SK-N-SH treated with all-trans-retinoic acid at 6 μM for 48 hours (cell line): ENCODE results near the gene DPP6.

Experiments
- ATAC-seq: fragments of 200-7000 bp; cut with Tn5 transposase; 3 replicates; pipeline ENCODE4 v1.9.1; 2020; ENCODE audit warnings: mild to moderate bottlenecking, moderate library complexity
- ARNTL ChIP-seq: fragments of 450-650 bp; formaldehyde crosslinking; IDR thresholded peaks from 2 replicates; pipeline ENCODE4 v1.5.0; 2020; ENCODE audit warnings: low read depth, mild to moderate bottlenecking, moderate library complexity, borderline replicate concordance
- BACH2 ChIP-seq: fragments of 250-450 bp; sonication (Bioruptor Pico); IDR thresholded peaks from 2 replicates; pipeline ENCODE4 v1.9.0; 2021; ENCODE audit warnings: mild to moderate bottlenecking, borderline replicate concordance
- CREB5 ChIP-seq: fragments of 250-450 bp; sonication (Bioruptor Pico); IDR thresholded peaks from 2 replicates; pipeline ENCODE4 v1.5.1; 2020; ENCODE audit warnings: low read depth, mild to moderate bottlenecking, moderate library complexity
- CSDC2 ChIP-seq: fragments of 250-450 bp; sonication (Bioruptor Pico); IDR thresholded peaks from 2 replicates; pipeline ENCODE4 v1.5.0; 2020; ENCODE audit warnings: mild to moderate bottlenecking, moderate library complexity
- CSRNP3 ChIP-seq: fragments of 250-450 bp; sonication (Bioruptor Pico); IDR thresholded peaks from 2 replicates; pipeline ENCODE4 v1.5.1; 2021; ENCODE audit warnings: mild to moderate bottlenecking, moderate library complexity
- ESRRG ChIP-seq: fragments of 250-450 bp; sonication (Bioruptor Pico); IDR thresholded peaks from 2 replicates; pipeline ENCODE4 v1.6.1; 2021; ENCODE audit warnings: mild to moderate bottlenecking
- GLIS3 ChIP-seq: fragments of 250-450 bp; sonication (Bioruptor Pico); IDR thresholded peaks from 2 replicates; pipeline ENCODE4 v1.5.0; 2020; ENCODE audit warnings: mild to moderate bottlenecking, moderate library complexity
- ISL1 ChIP-seq: fragments of 250-450 bp; sonication (Bioruptor Pico); IDR thresholded peaks from 2 replicates; pipeline ENCODE4 v2.1.2; 2022; ENCODE audit warnings: mild to moderate bottlenecking, moderate library complexity
- PATZ1 ChIP-seq: fragments of 250-450 bp; sonication (Bioruptor Pico); IDR thresholded peaks from 2 replicates; pipeline ENCODE4 v1.8.0; 2020; ENCODE audit warnings: mild to moderate bottlenecking, moderate library complexity, borderline replicate concordance
- POU6F1 ChIP-seq: fragments of 250-450 bp; sonication (Bioruptor Pico); IDR thresholded peaks from 2 replicates; pipeline ENCODE4 v1.8.0; 2021; ENCODE audit warnings: low read depth, mild to moderate bottlenecking, moderate library complexity, borderline replicate concordance
- PPARA ChIP-seq: fragments of 250-450 bp; sonication (Bioruptor Pico); IDR thresholded peaks from 2 replicates; pipeline ENCODE4 v1.5.0; 2020; ENCODE audit warnings: mild to moderate bottlenecking, borderline replicate concordance
- RARB ChIP-seq: fragments of 250-450 bp; sonication (Bioruptor Pico); IDR thresholded peaks from 2 replicates; pipeline ENCODE4 v1.8.0; 2021; ENCODE audit warnings: mild to moderate bottlenecking, moderate library complexity
- TCF4 ChIP-seq: fragments of 250-450 bp; sonication (Bioruptor Pico); IDR thresholded peaks from 2 replicates; pipeline ENCODE4 v1.8.0; 2021; ENCODE audit warnings: mild to moderate bottlenecking, moderate library complexity, borderline replicate concordance
- TOX ChIP-seq: fragments of 250-450 bp; sonication (Bioruptor Pico); IDR thresholded peaks from 2 replicates; pipeline ENCODE4 v1.8.0; 2021; ENCODE audit warnings: mild to moderate bottlenecking, moderate library complexity, borderline replicate concordance
- TSHZ2 ChIP-seq: fragments of 250-450 bp; sonication (Bioruptor Pico); IDR thresholded peaks from 2 replicates; pipeline ENCODE4 v1.5.0; 2020; ENCODE audit warnings: mild to moderate bottlenecking, moderate library complexity
- ZC3H10 ChIP-seq: fragments of 250-450 bp; sonication (Bioruptor Pico); IDR thresholded peaks from 2 replicates; pipeline ENCODE4 v1.5.1; 2021; ENCODE audit warnings: mild to moderate bottlenecking, moderate library complexity
- ZFP3 ChIP-seq: fragments of 250-450 bp; sonication (Bioruptor Pico); IDR thresholded peaks from 2 replicates; pipeline ENCODE4 v1.5.0; 2020; ENCODE audit warnings: mild to moderate bottlenecking, moderate library complexity
- ZFP30 ChIP-seq: fragments of 450-650 bp; formaldehyde crosslinking; IDR thresholded peaks from 2 replicates; pipeline ENCODE4 v1.5.0; 2022; ENCODE audit warnings: mild to moderate bottlenecking, moderate library complexity
- ZNF565 ChIP-seq: fragments of 450-650 bp; formaldehyde crosslinking; conservative IDR thresholded peaks from 2 replicates; pipeline ENCODE4 v1.5.0; 2020; ENCODE audit warnings: low read depth, mild to moderate bottlenecking, moderate library complexity
- ZNF70 ChIP-seq: fragments of 450-650 bp; formaldehyde crosslinking; IDR thresholded peaks from 2 replicates; pipeline ENCODE4 v1.5.0; 2020; ENCODE audit warnings: mild to moderate bottlenecking, moderate library complexity
- ZNF8 ChIP-seq: fragments of 450-650 bp; formaldehyde crosslinking; IDR thresholded peaks from 2 replicates; pipeline ENCODE4 v1.5.0; 2020; ENCODE audit warnings: mild to moderate bottlenecking, moderate library complexity

The DPP6 gene

GRCh38 chr7:154905615-154906014 is 853.4 kb downstream of the DPP6 start:
- TF ChIP-seq ISL1 (CRISPR knock-in tag) = no peak
- TF ChIP-seq CSRNP3 (CRISPR knock-in tag) = no peak
- TF ChIP-seq ZFP30 = no peak
- TF ChIP-seq, all 23 proteins: peak for 0

GRCh38 chr7:154906201-154906600 is 854.0 kb downstream of the DPP6 start:
- TF ChIP-seq CSRNP3 (CRISPR knock-in tag) = no peak
- no peak for TF ChIP-seq ZFP3
- no peak for TF ChIP-seq PPARA (CRISPR knock-in tag)
- no peak for TF ChIP-seq GLIS3
- TF ChIP-seq CSDC2 = no peak
- TF ChIP-seq ZNF565 (CRISPR knock-in tag) = no peak
- TF ChIP-seq ZNF70 (CRISPR knock-in tag) = no peak
- TF ChIP-seq TOX (CRISPR knock-in tag) = no peak
- no peak for TF ChIP-seq ISL1 (CRISPR knock-in tag)
- TF ChIP-seq CREB5 (CRISPR knock-in tag) = no peak
- TF ChIP-seq ZFP30 = no peak
- no peak for TF ChIP-seq ZC3H10 (CRISPR knock-in tag)
- TF ChIP-seq BACH2 (CRISPR knock-in tag) = no peak
- TF ChIP-seq POU6F1 (CRISPR knock-in tag) = no peak
- TF ChIP-seq ZNF8 (CRISPR knock-in tag) = no peak
- TF ChIP-seq ARNTL (CRISPR knock-in tag) = no peak
- TF ChIP-seq TCF4 = no peak
- no peak for TF ChIP-seq RARB

More at GRCh38 chr7:154905615-154906014, 853.4 kb downstream of the DPP6 start:
- ATAC-seq = no peak

GRCh38 chr7:154906736-154907355 is 854.6 kb downstream of the DPP6 start:
- TF ChIP-seq ESRRG (CRISPR knock-in tag) = no peak
- no peak for TF ChIP-seq CSDC2
- no peak for TF ChIP-seq BACH2 (CRISPR knock-in tag)
- TF ChIP-seq ZFP3 = no peak
- ATAC-seq = no peak

More at GRCh38 chr7:154906201-154906600, 854.0 kb downstream of the DPP6 start:
- ATAC-seq = no peak

- ATAC-seq = no peak
These were observed 855.7 kb downstream of the DPP6 start for GRCh38 chr7:154907651-154908620.

More at GRCh38 chr7:154907651-154908620, 855.7 kb downstream of the DPP6 start:
- TF ChIP-seq TOX (CRISPR knock-in tag) (no peak), ZNF8 (CRISPR knock-in tag) (no peak), TSHZ2 (CRISPR knock-in tag) (no peak), ZFP3 (no peak), ISL1 (CRISPR knock-in tag) (no peak), ZNF565 (CRISPR knock-in tag) (no peak), PATZ1 (CRISPR knock-in tag) (no peak), ZNF70 (CRISPR knock-in tag) (no peak), TCF4 (no peak), ZC3H10 (CRISPR knock-in tag) (no peak), CSDC2 (no peak)
